Stimulated activated CD8-positive, alpha-beta memory T cell treated with anti-CD3 and anti-CD28 coated beads, Interleukin-12 subunit alpha, Interleukin-12 subunit beta, amount 100 ng/mL, for 4 hours (primary cell): ENCODE results near the gene HOTAIR.

Source experiments
- DNase-seq: peaks from one replicate; pipeline ENCODE4 v3.0.0-alpha.2; 2020; ENCODE audit warnings: low read depth

The HOTAIR gene

DNA sequence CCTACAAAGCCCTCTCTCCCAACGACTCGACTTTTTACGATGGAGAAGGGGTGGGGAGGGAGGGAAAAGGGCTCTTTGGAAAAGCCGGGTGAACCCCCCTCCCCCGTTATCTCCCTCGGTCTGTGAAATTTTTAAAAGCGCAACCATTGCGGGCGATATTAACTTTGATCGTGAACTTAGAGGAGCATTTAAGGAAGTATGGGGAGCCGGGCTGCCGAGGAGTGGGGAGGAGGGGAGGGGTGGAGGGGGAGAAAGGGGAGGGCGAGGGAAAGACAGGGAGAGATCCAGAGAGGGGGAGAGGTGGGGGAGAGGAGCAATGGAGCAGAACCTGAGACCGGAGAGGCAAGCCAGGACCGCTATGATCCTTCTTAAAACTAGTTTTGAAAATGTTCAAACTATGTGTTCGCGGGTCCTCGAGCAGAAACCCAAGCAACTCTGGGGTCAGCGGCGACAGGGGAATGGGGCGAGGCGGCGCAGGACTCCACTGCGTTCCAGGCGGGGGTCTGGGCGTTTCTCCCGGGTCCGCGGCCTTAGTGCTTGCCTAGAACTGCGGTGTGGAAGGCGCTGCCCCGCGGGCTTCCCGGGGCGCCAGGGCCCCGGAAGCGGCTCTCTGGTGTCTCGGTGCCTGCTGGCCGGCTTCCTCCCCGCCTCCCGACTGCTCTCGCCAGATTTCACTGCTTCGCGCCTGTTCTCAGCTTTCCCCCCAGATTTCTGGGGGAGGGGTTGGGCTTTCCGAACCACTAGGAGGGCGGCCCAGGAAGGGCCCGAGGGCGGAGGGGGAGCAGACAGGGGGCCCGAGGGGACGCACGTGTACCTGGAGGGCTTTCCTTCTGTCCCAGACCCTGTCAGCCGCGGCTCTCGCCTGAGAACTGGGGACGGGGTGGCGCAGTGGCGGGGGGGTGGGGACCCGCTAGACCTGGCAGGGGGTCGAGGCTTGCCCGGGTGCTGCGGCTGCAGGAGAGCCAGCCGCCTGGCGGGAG is at the start of gene HOTAIR:
Gene HOTAIR (minus strand): TSS at position 871 of the 980 bp plus-strand sequence.
- DNase-seq = no peak

DNA sequence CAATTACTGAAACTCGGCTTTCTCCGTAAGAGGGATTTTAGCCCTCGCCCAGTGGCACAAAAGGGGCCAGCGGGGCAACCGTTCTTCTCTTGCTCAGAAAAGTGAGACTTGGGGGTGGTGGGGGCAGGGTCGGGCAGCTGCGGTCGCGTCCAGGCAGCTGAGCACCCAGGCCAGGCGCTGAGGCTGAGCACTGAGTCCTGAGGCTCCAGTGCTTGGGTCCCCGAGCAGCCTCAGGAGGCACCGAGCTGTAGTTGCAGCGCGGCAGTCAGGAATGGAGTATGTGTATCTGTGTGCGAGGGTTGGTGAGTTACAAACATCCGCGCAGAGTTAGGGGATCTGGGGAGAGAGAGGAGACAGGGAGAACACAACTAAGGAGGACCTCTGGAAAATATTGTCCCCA is 49.4 kb upstream of the HOTAIR start:
- DNase-seq = no peak

DNA sequence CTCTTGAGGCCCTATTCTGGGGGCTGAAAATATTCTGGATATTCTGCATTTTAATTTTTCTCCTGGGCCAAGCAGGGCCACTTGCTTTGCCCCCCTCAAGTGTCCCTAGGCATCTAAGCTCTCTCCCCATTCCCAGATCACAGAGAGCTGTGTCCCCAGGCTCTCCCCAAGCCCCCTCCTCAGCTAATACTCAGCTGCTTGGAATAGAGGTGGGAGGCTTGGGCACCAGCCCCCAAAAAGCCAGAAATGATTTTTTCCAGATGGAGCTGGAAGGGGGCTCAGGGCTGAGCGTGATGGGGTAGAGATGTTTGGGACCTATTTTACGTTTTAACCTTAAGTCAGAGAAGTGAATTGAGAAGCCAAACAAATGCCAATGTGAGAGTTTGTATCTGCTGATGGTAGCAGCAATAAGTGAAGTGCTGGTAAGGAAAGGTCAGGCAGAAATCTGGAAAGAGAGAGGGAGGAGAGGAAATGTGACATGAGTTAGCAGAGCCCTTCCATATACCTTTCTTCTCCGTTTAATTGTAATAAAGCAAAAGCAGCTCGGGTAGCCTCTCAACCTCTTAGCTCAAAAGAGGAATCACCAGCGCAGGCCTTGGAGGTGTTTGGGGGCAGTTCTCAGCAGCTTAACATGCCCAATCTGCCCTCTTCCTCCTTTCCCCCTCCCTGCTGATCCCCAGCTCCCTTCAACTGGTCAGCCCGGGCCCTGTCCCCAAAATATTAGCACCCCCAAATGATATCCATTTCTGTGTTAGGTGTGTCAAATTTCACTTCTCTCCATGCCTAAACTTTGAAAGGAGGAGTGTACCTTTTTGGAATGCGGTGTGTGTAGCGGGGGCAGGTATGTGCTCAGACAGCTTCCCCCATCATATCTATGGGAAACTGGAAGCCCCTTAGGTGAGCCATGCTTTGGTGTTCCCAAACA is 48.5 kb upstream of the HOTAIR start:
- DNase-seq = no peak

GRCh38 chr12:54021432-54022013 is 46.8 kb upstream of the HOTAIR start:
- DNase-seq = no peak

DNA sequence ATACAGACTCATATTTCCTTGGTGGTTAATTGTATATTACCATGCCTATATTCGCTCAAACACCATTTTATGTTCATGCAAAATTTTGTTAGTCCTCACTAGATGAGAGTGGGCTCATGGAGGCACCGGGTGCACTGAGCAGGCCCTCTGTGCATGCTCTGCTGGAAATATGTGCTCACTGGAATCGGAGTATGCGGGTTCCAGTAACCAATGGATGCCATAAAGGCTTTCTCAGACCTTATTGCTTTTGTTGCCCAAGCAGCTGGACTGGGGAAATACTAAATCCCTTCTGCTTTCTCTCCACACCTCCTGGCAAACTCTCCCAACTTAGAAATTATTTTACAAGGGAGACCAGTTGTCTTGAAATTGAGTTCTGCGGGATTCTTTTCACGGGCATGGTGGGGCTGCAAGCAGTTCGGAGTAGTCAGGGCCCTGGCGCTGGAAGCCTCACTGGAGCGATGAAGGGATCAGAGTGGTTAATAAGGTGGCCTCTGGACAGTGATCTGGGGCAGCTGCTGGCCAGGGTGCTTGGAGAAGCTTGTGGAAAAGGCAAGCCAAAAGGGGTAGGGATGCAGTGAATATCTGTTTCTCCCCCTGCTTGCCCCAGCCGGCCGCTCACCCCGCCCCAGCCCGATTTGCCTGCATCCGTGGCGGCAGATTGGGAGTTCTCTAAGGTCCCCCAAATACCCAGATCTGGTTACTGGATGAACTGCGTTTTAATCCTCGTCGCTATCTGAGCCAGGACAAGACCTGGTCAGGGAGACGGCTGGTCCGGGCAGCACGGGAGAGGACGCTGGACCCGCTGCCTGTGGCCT is 46.0 kb upstream of the HOTAIR start:
- DNase-seq = no peak

DNA sequence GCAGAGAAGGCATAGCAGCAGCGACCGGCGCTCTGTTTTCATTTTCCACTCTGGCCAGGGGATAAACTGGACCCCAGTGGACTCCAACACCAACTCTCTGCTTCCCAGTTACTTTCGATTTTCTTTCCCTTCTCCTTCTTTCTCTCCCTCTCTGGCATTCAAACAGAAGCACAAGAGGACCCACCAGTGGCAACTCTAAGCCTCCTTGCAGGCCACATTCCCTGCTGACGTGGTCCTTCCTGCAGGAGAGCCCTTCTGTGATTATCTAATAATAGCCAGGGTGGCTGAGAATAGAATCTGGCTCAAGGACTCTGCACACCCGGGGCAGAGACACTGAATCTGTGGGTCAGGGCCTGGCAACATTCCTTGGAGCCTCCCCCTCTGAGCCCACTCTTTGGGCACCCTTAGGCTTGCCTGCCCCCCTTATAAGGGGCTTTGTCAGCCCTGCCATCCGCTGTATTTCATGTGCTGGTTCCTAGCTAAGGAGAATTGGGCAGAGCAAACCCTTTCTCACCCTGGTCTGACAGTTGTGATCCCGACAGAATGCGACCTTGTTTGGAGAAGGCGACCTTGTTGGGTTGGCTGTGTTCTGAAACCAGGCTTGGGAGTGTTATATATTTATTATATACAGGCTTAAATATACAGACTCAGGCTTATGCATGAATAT is 45.3 kb upstream of the HOTAIR start:
- DNase-seq = no peak

- DNase-seq = no peak
These were observed 44.5 kb upstream of the HOTAIR start for GRCh38 chr12:54019091-54019811.

DNA sequence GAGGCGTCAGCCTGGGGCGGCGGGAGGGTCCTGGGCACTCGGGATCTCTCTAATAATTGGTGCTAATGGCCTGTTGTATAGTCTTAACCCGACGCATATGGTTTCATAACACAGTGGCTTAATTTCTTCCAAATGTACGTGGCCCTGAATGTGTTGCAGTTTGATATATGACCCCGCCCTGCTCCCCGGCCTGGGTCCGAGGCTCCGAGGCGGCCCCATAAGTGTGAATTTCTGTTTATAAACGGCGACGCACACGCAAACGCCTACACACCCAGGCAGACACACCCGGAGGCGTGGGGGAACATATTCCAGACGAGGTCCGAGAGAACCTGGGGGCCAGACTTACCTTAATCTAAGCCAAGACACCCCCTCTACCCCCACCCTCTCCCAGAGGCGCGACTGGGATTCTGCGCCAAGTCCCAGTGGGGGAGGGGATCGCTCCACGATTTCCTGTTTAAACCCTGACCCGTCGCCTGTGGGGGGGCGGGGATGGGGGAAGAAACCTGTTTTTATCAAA is 43.8 kb upstream of the HOTAIR start:
- no peak for DNase-seq

GRCh38 chr12:54017878-54018467 is 43.2 kb upstream of the HOTAIR start:
- peak; percentile 66 for DNase-seq

DNA sequence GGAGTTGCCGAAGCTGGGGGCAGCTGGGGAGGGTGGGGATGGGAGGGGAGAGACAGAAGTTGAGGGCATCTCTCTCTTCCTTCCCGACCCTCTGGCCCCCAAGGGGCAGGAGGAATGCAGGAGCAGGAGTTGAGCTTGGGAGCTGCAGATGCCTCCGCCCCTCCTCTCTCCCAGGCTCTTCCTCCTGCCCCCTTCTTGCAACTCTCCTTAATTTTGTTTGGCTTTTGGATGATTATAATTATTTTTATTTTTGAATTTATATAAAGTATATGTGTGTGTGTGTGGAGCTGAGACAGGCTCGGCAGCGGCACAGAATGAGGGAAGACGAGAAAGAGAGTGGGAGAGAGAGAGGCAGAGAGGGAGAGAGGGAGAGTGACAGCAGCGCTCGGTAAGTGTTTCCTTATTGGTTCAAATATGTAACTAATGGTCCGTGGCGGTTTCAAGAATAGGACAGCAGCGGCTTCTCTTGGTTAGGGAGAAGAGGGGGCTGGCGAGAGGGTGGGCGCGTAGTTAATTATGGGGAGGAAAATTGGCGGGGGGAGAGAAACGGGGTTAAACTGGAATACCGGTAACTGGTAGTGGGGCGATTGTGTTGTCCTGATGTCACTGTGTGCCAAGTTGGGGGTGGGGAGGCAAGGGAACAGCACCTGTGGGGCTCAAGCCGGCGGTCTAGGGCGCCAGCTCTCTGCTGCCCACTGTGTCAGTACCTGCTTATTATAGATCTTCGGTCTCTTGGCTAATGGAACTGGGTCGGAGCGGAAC is 42.5 kb upstream of the HOTAIR start:
- no peak for DNase-seq

- DNase-seq = no peak
These were observed 41.8 kb upstream of the HOTAIR start for GRCh38 chr12:54016478-54016964.

DNA sequence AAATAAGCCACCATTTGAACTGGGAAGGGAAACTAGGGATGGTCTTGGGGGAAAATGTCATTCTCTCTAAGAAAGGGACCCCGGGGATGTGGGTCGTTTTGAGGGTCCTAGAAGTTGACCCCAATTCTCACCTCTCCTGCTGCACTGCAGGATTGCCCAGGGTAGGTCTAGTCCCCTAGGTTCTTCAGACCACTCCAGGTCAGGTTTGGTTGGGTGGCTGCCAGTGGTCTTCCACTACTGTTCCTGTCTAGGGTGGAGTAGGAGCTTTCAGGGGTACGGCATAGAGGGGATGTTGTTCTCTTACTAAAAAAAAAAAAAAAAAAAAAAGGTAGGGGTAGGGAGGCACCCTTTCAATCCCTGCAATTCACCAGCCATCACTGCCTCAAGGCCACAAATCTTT is 41.3 kb upstream of the HOTAIR start:
- DNase-seq = no peak

GRCh38 chr12:54015018-54015931 is 40.5 kb upstream of the HOTAIR start:
- DNase-seq = no peak

DNA sequence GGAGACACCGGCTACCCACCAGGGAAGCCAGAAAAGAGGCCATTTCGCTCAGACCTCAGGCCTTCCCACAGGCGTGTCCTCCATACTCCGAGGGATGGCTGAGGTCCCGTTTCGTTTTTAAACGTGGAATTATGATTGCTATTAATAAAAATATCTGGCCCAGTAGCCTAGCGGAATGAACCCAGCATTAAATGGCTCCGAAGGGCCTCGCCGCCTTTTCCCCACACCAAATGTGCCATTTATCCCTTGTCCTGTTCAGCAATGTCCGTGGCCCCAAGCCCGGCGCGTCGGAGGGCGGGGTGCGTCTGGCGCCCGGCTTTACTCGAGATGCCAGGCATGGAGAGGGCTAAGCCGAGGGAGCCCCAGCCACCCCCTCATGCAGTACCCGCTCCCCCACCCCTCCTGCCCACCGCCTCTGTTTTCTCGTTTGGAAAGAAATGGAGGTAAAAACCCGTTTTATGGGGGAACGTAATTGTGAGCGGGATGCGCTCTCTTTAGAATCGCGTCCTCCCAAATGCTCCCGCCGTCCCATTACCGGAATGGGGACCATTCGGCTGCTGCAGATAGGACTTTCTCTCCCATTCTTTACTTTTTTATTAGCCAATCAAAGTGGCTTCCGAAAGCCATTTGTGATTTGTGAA is 39.7 kb upstream of the HOTAIR start:
- DNase-seq = no peak

DNA sequence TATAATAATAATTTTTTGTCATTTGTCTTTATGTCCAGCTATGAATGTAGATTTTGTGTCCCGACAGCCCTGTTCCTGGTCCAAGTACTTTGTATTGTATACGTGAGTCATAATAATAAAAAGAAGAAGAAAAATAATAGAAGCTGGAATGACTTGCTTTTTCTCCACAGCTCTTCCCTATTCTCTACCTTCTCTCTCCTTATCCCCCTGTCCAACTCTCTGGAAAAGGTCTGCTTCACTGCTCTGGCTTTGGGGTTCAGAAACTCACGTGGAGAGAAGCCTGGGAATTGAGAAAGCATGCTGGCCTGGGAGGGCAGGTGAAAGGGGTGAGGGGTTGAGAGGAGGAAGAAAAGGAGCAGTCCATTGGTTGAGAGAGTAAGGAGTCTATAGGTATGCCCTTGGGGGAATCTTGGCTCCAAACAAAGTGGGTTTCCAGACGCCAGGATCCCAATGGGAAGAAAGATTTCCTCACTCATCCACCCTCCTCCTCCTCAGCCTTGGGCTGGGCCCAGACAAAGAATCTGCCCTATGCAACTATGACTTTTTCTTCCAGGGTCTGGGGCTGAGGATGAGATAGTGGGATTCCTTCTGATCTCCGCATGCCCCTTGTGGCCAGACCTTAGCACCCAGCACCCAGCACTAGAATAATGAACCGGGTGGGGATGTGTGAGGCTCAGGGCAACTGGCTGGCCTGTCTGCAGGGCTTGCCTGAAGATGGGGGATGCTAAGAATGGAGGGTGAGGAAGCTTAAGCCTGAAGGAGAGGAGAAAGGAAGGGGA is 38.1 kb upstream of the HOTAIR start:
- DNase-seq = no peak
